LHCN-M2 (cell line): ENCODE measurements around the gene AKAP1. TPM values are rescaled to one million over a fixed set of nuclear protein-coding genes. Genes with fewer than 3 reads are reported as not detected.

Experiments used
- DNase-seq: peaks from one replicate; pipeline ENCODE4 v3.0.0-alpha.2; 2012; ENCODE audit warnings: low read depth
- total RNA-seq: library from RNA; depleted of rRNA; stranded (reverse); fragments of >200 nt; gene quantifications from 2 replicates; pipeline ENCODE4 v1.2.3, GENCODE V29; 2014; rRNA removed

The AKAP1 gene
- total RNA-seq, 1 experiment from 2014 or later = 16.6 TPM

GRCh38 chr17:57164814-57165213, 79.8 kb downstream of the AKAP1 start:
- DNase-seq = no peak

- no peak for DNase-seq
These were observed 80.7 kb downstream of the AKAP1 start for GRCh38 chr17:57165754-57166153.

- DNase-seq = no peak
These were observed 81.8 kb downstream of the AKAP1 start for GRCh38 chr17:57166803-57167202.

GRCh38 chr17:57168695-57169094, 83.6 kb downstream of the AKAP1 start:
- DNase-seq = no peak

DNA sequence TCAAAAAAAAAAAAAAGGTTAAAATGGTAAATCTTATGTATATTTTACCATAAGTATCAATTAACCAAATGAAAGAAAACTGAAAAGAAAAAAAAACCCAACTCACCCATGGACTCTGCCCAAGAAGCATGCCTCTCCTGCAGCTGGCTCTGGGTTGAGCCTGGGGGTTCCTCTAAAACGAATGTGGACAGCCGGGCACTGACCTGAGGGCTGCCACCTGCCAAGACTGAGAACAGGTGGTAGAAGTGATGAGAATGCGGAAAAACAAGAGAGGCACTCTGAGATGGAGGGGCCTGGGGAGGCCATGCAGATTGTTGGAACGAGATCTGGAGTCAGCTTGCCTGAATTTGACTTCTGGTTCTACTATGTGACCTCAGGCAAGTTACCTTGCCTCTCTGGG, 85.8 kb downstream of the AKAP1 start:
- DNase-seq = no peak

Other genes with a start within 250 kb of the AKAP1 start
- 17.1 and 22.8 TPM in 2 replicates for gene TRIM25, start 171.2 kb upstream of the AKAP1 start, total RNA-seq
- gene COIL, start 124.2 kb upstream of the AKAP1 start, total RNA-seq = 18.9 and 22.6 TPM in 2 replicates
- 45.0 and 61.3 TPM in 2 replicates for gene SCPEP1, start 107.1 kb upstream of the AKAP1 start, total RNA-seq
- gene MSI2, start 171.3 kb downstream of the AKAP1 start, total RNA-seq = 120 and 126 TPM in 2 replicates